Measurements from ENCODE around the gene FXYD7.
A peak's percentile ranks its signal among the peaks of the same experiment; 100 is the strongest.

DNA sequence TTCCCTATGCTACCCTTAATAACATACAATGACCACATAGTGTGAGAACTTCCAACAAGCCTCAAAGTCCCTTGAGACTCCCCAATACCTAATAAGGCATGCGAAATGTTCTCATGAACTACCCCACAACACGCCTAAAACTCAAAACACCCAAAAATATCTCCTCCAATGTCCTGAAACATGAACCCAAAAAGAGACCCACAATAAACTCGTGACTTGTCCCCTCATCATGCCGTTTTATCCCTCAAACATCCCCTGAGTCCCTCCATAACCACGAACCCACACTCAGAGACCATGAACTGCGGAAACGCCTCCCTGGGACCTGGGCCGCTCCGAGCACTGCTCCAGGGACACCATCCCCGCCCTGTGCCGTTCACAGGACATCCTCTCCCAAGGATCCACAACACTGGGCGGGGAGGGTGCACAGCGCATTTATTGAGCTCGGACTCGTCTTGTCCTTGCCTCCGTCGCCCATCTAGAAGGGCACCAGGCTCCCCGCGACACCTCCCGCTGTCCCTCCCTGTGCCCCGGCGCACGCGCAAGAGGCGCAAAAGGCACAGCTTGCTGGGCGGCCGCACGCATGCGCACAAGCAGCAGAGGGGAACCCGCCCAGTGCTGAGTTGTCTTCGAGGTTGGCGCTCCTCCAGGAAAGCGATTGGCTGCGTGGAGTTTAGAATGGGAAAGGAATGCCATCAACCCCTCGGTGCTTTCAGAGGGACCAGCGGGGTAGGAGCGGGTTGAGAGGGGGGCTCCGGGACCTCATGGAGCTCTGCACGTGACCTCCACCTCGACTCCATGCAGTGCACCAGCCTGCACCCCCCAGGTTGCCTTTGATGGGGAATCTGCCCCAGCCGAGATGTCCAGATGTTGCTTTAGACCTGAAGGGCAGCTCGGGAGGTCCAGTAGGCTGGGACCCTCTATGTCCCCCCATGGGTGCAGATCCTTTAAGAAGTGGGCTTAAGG lies 18.7 kb upstream of the FXYD7 start:
- TF ChIP-seq CTCF (IDR thresholded peaks at IDR 0.05): no peak
- TF ChIP-seq POLR2A (IDR thresholded peaks at IDR 0.05): peak; percentile 86 to 96
